Left lung (tissue), 10 donors: ENCODE results near the gene IZUMO1. TPM values are rescaled to one million over a fixed set of nuclear protein-coding genes. Genes with fewer than 3 reads are reported as not detected.
"Not testable (repeated sequence)": the region's sequence is repeated elsewhere in the genome, so short reads cannot be mapped to it uniquely, and the experiment has no call there.

Experiments
- ATAC-seq: fragments of 200-7000 bp; cut with Tn5 transposase; one replicate; pipeline ENCODE4 v1.9.1; 2020; ENCODE audit warnings: moderate library complexity
- DNase-seq, 4 donors: peaks; one replicate each; pipeline ENCODE4 v3.0.0-alpha.2; 2013 to 2020
- H3K27ac ChIP-seq, 2 donors: fragments of 200-600 bp; sonication (generic) in 1 of 2; one replicate each; pipeline versions ENCODE4 v1.5.0 to v1.8.0; 2020 to 2021
- H3K27me3 ChIP-seq, 2 donors: fragments of 200-600 bp; sonication (generic) in 1 of 2; one replicate each; pipeline versions ENCODE4 v1.5.0 to v1.8.0; 2020 to 2021
- H3K36me3 ChIP-seq, 2 donors: fragments of 200-600 bp; sonication (generic) in 1 of 2; one replicate each; pipeline versions ENCODE4 v1.5.0 to v1.8.0; 2020 to 2021
- H3K4me1 ChIP-seq, 2 donors: fragments of 200-600 bp; one replicate each; pipeline ENCODE4 v1.8.0; 2021
- H3K4me3 ChIP-seq, 2 donors: fragments of 200-600 bp; sonication (generic) in 1 of 2; one replicate each; pipeline versions ENCODE4 v1.5.0 to v1.8.0; 2020 to 2021; ENCODE audit warnings: mild to moderate bottlenecking in 1 of 2
- H3K9me3 ChIP-seq, 2 donors: fragments of 200-600 bp; sonication (generic) in 1 of 2; one replicate each; pipeline versions ENCODE4 v1.5.0 to v1.8.0; 2020 to 2021
- intact Hi-C, 2 donors: fragments of 100-400 bp; cut with DNase I; formaldehyde crosslinking; loops; one replicate each; pipeline versions ENCODE4 v1.11.2 to v1.14.2; 2022
- polyA plus RNA-seq, 6 donors: library from polyadenylated mRNA; unstranded; fragments of 120-200 nt; gene quantifications; one replicate each; pipeline ENCODE4 v1.2.1, GENCODE V29; 2013; ENCODE audit not compliant: insufficient read length in 6 of 6
- total RNA-seq, 2 donors: library from RNA; stranded (reverse); fragmentation: NEBNext Ultra II Directional; extraction: Animal tissue kit (Norgen Biotek cat#: 25700); gene quantifications; one replicate each; pipeline ENCODE4 v1.2.1, GENCODE V29; 2021
- TF ChIP-seq, protein P1 (sequence below), 2 donors: fragments of 200-600 bp; sonication (generic) in 1 of 2; IDR thresholded peaks; one replicate each; pipeline versions ENCODE4 v1.5.0 to v1.8.0; 2021; ENCODE audit warnings: antibody characterized with exemption in 2 of 2
- donor health status: DM: no; HTN: yes; CAD: no.
- donor health status: DM: no; HTN: no; CAD: no.

Gene IZUMO1
- total and polyA plus RNA-seq, 8 donors: 0.96 to 3.6 (median 1.6) TPM

DNA sequence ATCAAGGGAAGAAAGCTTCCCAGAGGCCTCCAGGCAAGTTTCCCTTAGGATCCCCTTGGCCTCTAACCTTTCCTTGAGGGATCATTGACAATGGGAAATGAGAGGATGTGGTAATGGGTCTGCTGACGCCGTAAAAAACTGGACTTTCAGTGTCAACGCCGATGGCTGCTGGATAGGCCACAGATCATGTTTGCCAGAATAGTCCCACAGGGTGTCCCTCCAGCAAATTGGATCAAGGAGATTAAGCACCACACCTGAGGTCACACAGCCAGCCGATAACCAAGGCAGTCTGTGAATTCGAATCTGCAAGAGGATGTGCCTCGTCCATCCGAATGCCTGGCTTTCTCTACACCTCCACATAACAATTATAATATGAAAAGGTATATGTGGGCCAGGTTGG is 46.6 kb upstream of the IZUMO1 start:
- intact Hi-C loops: loop anchor here (5.0 to 10.0 kb wide), 2 partner anchors 44 to 52 kb away; partner anchors contain the start of gene HSD17B14 (in 1 of the 2)
- no peak for ATAC-seq
- no peaks in the 10 kb centered on the region for H3K9me3 ChIP-seq

DNA sequence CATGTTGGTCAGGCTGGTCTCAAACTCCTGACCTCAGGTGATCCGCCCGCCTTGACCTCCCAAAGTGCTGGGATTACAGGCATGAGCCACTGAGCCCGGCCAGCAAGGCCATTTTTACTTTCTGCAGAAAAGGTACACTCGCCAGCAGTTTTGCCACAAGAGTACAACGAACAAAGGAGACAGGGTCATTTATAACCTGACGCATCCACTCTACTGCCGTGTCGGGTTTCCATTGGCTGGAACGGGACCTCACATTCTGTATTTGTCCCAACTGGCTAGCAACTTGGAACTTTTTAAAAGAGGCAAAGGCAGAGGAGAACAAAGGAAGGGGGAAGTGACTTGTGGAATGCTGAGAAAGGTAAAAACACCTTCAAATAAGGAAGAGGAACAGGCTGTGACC is 40.6 kb upstream of the IZUMO1 start:
- intact Hi-C loops, H3K36me3 ChIP-seq, H3K4me1 ChIP-seq, H3K9me3 ChIP-seq, ATAC-seq, H3K27me3 ChIP-seq, DNase-seq, H3K4me3 ChIP-seq, H3K27ac ChIP-seq: not testable (repeated sequence)

More for the DNA sequence above, 46.6 kb upstream of the IZUMO1 start:
- Histone ChIP-seq H3K4me1 (peaks cover 0 to 8% of the 10 kb centered on the region in 2 donors), H3K27me3 (no peaks in the 10 kb centered on the region), H3K4me3 (no peak overlapping the region), H3K36me3 (no peaks in the 10 kb centered on the region), H3K27ac (no peak overlapping the region)
- TF ChIP-seq, protein P1, sequence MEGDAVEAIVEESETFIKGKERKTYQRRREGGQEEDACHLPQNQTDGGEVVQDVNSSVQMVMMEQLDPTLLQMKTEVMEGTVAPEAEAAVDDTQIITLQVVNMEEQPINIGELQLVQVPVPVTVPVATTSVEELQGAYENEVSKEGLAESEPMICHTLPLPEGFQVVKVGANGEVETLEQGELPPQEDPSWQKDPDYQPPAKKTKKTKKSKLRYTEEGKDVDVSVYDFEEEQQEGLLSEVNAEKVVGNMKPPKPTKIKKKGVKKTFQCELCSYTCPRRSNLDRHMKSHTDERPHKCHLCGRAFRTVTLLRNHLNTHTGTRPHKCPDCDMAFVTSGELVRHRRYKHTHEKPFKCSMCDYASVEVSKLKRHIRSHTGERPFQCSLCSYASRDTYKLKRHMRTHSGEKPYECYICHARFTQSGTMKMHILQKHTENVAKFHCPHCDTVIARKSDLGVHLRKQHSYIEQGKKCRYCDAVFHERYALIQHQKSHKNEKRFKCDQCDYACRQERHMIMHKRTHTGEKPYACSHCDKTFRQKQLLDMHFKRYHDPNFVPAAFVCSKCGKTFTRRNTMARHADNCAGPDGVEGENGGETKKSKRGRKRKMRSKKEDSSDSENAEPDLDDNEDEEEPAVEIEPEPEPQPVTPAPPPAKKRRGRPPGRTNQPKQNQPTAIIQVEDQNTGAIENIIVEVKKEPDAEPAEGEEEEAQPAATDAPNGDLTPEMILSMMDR (IDR thresholded peaks at IDR 0.05): no peak
- no peak for DNase-seq

DNA sequence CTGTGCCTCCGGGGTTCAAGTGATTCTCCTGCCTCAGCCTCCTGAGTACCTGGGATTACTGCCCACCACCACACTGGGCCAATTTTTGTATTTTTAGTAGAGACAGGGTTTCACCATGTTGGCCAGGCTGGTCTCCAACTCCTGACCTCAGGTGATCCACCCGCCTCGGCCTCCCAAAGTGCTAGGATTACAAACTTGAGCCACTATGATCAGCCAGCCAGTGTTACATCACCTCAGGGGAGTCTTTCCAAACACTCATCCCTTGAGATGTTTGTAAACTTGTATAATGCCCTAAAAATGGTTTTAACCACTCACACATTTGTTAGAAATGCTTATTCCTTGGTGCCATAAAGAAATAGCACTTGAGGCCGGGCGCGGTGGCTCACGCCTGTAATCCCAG is 39.7 kb upstream of the IZUMO1 start:
- ATAC-seq: not testable (repeated sequence)

DNA sequence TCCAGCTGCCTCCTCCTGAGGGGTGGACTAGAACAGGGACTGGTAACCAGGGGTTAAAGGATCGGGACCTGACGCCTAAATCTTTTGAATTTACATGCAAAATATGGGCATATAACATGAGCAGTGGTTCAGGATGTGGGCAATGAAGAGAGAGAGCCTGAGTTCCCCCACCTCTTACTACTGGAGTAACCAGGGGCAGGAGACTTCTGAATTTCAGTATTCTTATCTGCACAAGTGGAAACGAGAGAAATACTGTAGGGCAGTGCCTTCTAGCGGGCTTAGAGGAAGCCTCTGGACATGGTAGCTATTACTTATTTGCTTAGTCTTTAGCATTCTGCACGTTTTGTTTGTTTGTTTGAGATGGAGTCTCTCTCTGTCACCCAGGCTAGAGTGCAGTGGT is 37.8 kb upstream of the IZUMO1 start:
- H3K27me3 ChIP-seq: no peaks in the 10 kb centered on the region
- H3K27ac ChIP-seq: no peak overlapping the region
- intact Hi-C loops: no loop called here
- peaks cover 0 to 22% of the 10 kb centered on the region in 2 donors for H3K4me1 ChIP-seq
- no peaks in the 10 kb centered on the region for H3K9me3 ChIP-seq
- no peak for ATAC-seq
- TF ChIP-seq, protein P1 (IDR thresholded peaks at IDR 0.05): no peak
- no peak for DNase-seq
- no peaks in the 10 kb centered on the region for H3K36me3 ChIP-seq
- no peak overlapping the region for H3K4me3 ChIP-seq

More for the DNA sequence above, 39.7 kb upstream of the IZUMO1 start:
- H3K27ac ChIP-seq, H3K36me3 ChIP-seq, intact Hi-C loops, H3K4me3 ChIP-seq, H3K27me3 ChIP-seq, H3K9me3 ChIP-seq: not testable (repeated sequence)
- H3K4me1 ChIP-seq: peaks cover 0 to 11% of the 10 kb centered on the region in 2 donors
- DNase-seq: peak in 1 of 4 donors; percentile 20

DNA sequence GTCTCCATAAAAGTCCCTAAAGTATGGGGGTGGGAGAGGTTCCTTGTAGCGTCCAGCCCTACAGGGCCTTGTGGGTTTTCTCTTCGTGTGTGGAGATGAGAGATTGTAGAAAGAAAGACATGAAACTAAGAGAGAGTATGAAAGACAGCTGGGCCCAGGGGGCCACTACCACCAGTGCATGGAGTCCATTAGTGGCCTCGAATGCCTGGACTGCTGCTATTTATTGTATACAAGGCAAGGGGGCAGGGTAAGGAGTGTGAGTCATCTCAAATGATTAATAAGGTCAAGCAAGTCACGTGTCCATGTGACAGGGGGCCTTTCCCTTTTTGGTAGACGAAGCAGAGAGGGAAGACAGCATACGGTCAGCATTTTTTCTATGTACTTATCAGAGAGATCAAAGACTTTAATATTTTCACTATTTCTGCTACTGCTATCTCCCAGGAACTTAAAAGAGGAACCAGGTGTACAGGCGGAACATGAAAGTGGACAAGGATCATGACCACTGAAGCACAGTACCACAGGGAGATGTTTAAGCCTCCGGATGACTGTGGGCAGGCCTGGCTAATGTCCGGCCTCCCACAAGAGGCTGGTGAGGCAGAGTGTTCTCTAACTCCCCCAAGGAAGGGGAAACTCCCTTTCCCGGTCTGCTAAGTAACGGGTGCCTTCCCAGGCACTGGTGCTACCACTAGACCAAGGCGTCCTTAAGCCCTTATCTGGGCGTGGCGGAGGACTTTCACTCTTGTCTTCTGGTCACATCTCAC is 34.1 kb upstream of the IZUMO1 start:
- Histone ChIP-seq H3K27ac (peak overlapping the region; percentile 64 to 68), H3K36me3 (no peaks in the 10 kb centered on the region), H3K4me3 (no peak overlapping the region), H3K4me1 (peaks cover 0 to 22% of the 10 kb centered on the region in 2 donors), H3K9me3 (no peaks in the 10 kb centered on the region), H3K27me3 (no peaks in the 10 kb centered on the region)
- ATAC-seq: peak; percentile 12
- TF ChIP-seq, protein P1 (IDR thresholded peaks at IDR 0.05): no peak
- intact Hi-C loops: no loop called here
- DNase-seq: peak in 1 of 4 donors; percentile 58

DNA sequence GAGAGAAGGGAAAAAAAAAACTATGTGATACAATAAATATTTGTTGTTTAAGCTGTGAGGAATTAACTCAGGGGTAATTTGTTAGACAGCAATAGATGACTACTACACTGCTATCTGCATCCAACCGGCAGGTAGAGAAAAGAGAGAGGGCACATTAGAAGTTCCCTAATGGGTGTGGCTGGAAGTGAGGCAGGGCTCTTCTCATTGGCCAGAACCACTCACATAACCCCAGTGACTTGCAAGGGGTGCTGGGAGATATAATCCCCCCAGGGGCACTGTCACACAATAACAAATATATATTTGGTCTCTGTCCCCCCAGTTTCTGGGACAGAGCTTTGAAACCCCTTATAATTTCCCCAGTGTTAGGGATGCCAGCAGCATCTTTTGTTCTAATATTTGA is 32.9 kb upstream of the IZUMO1 start:
- TF ChIP-seq, protein P1 (IDR thresholded peaks at IDR 0.05): no peak
- no peak for ATAC-seq
- H3K27me3 ChIP-seq: no peaks in the 10 kb centered on the region
- no peak overlapping the region for H3K4me3 ChIP-seq
- intact Hi-C loops: no loop called here
- H3K36me3 ChIP-seq: no peaks in the 10 kb centered on the region
- peaks cover 0 to 22% of the 10 kb centered on the region in 2 donors for H3K4me1 ChIP-seq
- H3K9me3 ChIP-seq: no peaks in the 10 kb centered on the region
- no peak for DNase-seq
- no peak overlapping the region for H3K27ac ChIP-seq
